COLO668 (cell line): ENCODE data around the gene RAB8A.
"Not testable (repeated sequence)": the region's sequence is repeated elsewhere in the genome, so short reads cannot be mapped to it uniquely, and the experiment has no call there.

Experiments
- DNase-seq: peaks from one replicate; lab custom pipeline; 2025; ENCODE audit not compliant: unreplicated experiment; lab: John Stamatoyannopoulos, UW

Gene RAB8A

GRCh38 chr19:16111909-16112752 lies 442 bp downstream of the RAB8A start:
- no peak for DNase-seq

GRCh38 chr19:16112778-16113177 lies 1.1 kb downstream of the RAB8A start:
- DNase-seq, result no peak

GRCh38 chr19:16113727-16114126 lies 2.0 kb downstream of the RAB8A start:
- no peak for DNase-seq

- no peak for DNase-seq
Observed at GRCh38 chr19:16115301-16116039, 3.8 kb downstream of the RAB8A start.

GRCh38 chr19:16116067-16116466 lies 4.4 kb downstream of the RAB8A start:
- DNase-seq, result no peak

GRCh38 chr19:16117594-16118033 lies 5.9 kb downstream of the RAB8A start:
- DNase-seq, result no peak

GRCh38 chr19:16118489-16119033 lies 6.9 kb downstream of the RAB8A start:
- DNase-seq, result no peak

- DNase-seq, result not testable (repeated sequence)
Observed at GRCh38 chr19:16119075-16119857, 7.6 kb downstream of the RAB8A start.

- DNase-seq, result no peak
Observed at GRCh38 chr19:16121141-16121540, 9.5 kb downstream of the RAB8A start.

GRCh38 chr19:16121967-16122366 lies 10.3 kb downstream of the RAB8A start:
- DNase-seq, result no peak

GRCh38 chr19:16124953-16125352 lies 13.3 kb downstream of the RAB8A start:
- no peak for DNase-seq

- no peak for DNase-seq
Observed at GRCh38 chr19:16125737-16126495, 14.2 kb downstream of the RAB8A start.

- DNase-seq, result no peak
Observed at GRCh38 chr19:16127080-16127479, 15.4 kb downstream of the RAB8A start.

GRCh38 chr19:16127776-16128371 lies 16.2 kb downstream of the RAB8A start:
- no peak for DNase-seq

GRCh38 chr19:16131648-16132047 lies 20.0 kb downstream of the RAB8A start:
- DNase-seq, result no peak

- no peak for DNase-seq
Observed at GRCh38 chr19:16133818-16134217, 22.1 kb downstream of the RAB8A start.

- no peak for DNase-seq
Observed at GRCh38 chr19:16134510-16134909, 22.8 kb downstream of the RAB8A start.

GRCh38 chr19:16135430-16136127 lies 23.9 kb downstream of the RAB8A start:
- no peak for DNase-seq
